ENCODE results near the gene IL26. TPM values are rescaled to one million over a fixed set of nuclear protein-coding genes. Genes with fewer than 3 reads are reported as not detected.

The IL26 gene
- total and polyA plus RNA-seq, 12 donors, result not detected

- no peak overlapping the region for H3K4me3 ChIP-seq
- ATAC-seq (no peak), DNase-seq (no peak)
- no peaks in the 10 kb centered on the region for H3K9me3 ChIP-seq
- no peak for TF ChIP-seq CTCF (IDR thresholded peaks at IDR 0.05)
- H3K36me3 ChIP-seq, result no peaks in the 10 kb centered on the region
- 78 to 87% methylated on average over 5 of the region's 5 CpGs for WGBS, 2 donors
- no peaks in the 10 kb centered on the region for H3K27me3 ChIP-seq
- intact Hi-C loops (cut with DNase I), result no loop called here
- peaks cover 0 to 20% (median 4%) of the 10 kb centered on the region in 9 donors for H3K4me1 ChIP-seq
- no peak overlapping the region for H3K27ac ChIP-seq
These were observed 7.9 kb upstream of the IL26 start for GRCh38 chr12:68233498-68233897.

- no peak overlapping the region for H3K27ac ChIP-seq
- 46 to 47% methylated on average over 3 of the region's 3 CpGs for WGBS, 2 donors
- no peak for ATAC-seq
These were observed 6.1 kb upstream of the IL26 start for GRCh38 chr12:68231691-68232090.

GRCh38 chr12:68231229-68231628, 5.6 kb upstream of the IL26 start:
- TF ChIP-seq CTCF (IDR thresholded peaks at IDR 0.05), result no peak
- Histone ChIP-seq H3K4me3 (no peak overlapping the region), H3K9me3 (no peaks in the 10 kb centered on the region), H3K36me3 (no peaks in the 10 kb centered on the region), H3K4me1 (peaks cover 0 to 2% (median 0%) of the 10 kb centered on the region in 9 donors), H3K27ac (no peak overlapping the region), H3K27me3 (no peaks in the 10 kb centered on the region)
- intact Hi-C loops (cut with DNase I), result no loop called here
- DNase-seq (no peak), ATAC-seq (no peak)

More at GRCh38 chr12:68231691-68232090, 6.1 kb upstream of the IL26 start:
- no peak overlapping the region for H3K4me3 ChIP-seq
- DNase-seq, result no peak
- no peaks in the 10 kb centered on the region for H3K36me3 ChIP-seq
- H3K27me3 ChIP-seq, result no peaks in the 10 kb centered on the region
- no peak for TF ChIP-seq CTCF (IDR thresholded peaks at IDR 0.05)
- H3K9me3 ChIP-seq, result no peaks in the 10 kb centered on the region
- peaks cover 0 to 6% (median 0%) of the 10 kb centered on the region in 9 donors for H3K4me1 ChIP-seq
- intact Hi-C loops (cut with DNase I), result no loop called here

- Histone ChIP-seq H3K9me3 (no peaks in the 10 kb centered on the region), H3K4me1 (no peaks in the 10 kb centered on the region), H3K4me3 (no peak overlapping the region), H3K27ac (no peak overlapping the region), H3K36me3 (no peaks in the 10 kb centered on the region), H3K27me3 (no peaks in the 10 kb centered on the region)
- no peak for TF ChIP-seq CTCF (IDR thresholded peaks at IDR 0.05)
- no peak for DNase-seq
- intact Hi-C loops (cut with DNase I), result loop anchor here in 5 of 10 donors (5.0 to 10.0 kb wide), 5 partner anchors 87 to 875 kb away; partner anchors contain the start of gene NUP107 (in 2 of the 5)
- no peak for ATAC-seq
- WGBS, 2 donors, result 74 to 81% methylated on average over 2 of the region's 2 CpGs
These were observed 4.3 kb upstream of the IL26 start for GRCh38 chr12:68229956-68230355.

Measured in heart right ventricle (tissue), 16 donors.